ENCODE data around the gene AIG1. TPM values are rescaled to one million over a fixed set of nuclear protein-coding genes. Genes with fewer than 3 reads are reported as not detected.

The AIG1 gene
- total and polyA plus RNA-seq, 2 of the 13 experiments (the other 11 are each of a cell fraction or from before 2014, with no cell fraction given) = 115 to 197 TPM

DNA sequence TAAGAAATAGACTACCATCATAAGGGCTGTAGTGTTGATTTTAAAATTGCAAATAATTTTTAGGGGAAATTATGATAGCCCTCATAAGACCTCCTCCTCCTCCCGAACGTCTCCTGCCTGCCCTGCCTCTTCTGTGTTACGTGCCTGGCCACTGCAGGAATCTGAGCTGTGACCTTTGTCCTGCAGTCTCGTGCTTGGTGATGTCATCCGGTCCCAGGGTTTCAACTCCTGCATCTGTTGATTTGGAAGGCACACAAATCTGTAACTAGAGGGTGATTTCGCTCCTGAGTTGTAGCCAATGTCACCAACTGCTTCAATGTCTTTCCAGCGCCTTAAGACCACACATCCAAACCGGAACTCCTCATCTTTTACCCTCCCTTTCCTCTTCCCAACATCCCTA is 163.2 kb downstream of the AIG1 start (continued):
- TF ChIP-seq, protein P1, sequence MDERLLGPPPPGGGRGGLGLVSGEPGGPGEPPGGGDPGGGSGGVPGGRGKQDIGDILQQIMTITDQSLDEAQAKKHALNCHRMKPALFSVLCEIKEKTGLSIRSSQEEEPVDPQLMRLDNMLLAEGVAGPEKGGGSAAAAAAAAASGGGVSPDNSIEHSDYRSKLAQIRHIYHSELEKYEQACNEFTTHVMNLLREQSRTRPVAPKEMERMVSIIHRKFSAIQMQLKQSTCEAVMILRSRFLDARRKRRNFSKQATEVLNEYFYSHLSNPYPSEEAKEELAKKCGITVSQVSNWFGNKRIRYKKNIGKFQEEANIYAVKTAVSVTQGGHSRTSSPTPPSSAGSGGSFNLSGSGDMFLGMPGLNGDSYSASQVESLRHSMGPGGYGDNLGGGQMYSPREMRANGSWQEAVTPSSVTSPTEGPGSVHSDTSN (CRISPR knock-in tag; IDR thresholded peaks at IDR 0.05) = no peak
- TF ChIP-seq HDAC6 (IDR thresholded peaks at IDR 0.05; ENCODE audit: low read depth, low read length) = no peak
- TF ChIP-seq, protein P2, sequence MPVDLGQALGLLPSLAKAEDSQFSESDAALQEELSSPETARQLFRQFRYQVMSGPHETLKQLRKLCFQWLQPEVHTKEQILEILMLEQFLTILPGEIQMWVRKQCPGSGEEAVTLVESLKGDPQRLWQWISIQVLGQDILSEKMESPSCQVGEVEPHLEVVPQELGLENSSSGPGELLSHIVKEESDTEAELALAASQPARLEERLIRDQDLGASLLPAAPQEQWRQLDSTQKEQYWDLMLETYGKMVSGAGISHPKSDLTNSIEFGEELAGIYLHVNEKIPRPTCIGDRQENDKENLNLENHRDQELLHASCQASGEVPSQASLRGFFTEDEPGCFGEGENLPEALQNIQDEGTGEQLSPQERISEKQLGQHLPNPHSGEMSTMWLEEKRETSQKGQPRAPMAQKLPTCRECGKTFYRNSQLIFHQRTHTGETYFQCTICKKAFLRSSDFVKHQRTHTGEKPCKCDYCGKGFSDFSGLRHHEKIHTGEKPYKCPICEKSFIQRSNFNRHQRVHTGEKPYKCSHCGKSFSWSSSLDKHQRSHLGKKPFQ (CRISPR knock-in tag; IDR thresholded peaks at IDR 0.05; ENCODE audit: insufficient replicate concordance) = no peak
- TF ChIP-seq DMAP1 (CRISPR knock-in tag; IDR thresholded peaks at IDR 0.05) = no peak
- TF ChIP-seq ZNF543 (CRISPR knock-in tag; IDR thresholded peaks at IDR 0.05) = no peak
- TF ChIP-seq, protein P3, sequence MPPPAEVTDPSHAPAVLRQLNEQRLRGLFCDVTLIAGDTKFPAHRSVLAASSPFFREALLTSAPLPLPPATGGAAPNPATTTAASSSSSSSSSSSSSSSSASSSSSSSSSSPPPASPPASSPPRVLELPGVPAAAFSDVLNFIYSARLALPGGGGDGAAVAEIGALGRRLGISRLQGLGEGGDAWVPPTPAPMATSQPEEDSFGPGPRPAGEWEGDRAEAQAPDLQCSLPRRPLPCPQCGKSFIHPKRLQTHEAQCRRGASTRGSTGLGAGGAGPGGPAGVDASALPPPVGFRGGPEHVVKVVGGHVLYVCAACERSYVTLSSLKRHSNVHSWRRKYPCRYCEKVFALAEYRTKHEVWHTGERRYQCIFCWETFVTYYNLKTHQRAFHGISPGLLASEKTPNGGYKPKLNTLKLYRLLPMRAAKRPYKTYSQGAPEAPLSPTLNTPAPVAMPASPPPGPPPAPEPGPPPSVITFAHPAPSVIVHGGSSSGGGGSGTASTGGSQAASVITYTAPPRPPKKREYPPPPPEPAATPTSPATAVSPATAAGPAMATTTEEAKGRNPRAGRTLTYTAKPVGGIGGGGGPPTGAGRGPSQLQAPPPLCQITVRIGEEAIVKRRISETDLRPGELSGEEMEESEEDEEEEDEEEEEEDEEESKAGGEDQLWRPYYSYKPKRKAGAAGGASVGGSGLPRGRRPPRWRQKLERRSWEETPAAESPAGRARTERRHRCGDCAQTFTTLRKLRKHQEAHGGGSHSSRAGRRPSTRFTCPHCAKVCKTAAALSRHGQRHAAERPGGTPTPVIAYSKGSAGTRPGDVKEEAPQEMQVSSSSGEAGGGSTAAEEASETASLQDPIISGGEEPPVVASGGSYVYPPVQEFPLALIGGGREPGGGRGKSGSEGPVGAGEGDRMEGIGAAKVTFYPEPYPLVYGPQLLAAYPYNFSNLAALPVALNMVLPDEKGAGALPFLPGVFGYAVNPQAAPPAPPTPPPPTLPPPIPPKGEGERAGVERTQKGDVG (CRISPR knock-in tag; IDR thresholded peaks at IDR 0.05; ENCODE audit: borderline replicate concordance) = no peak
- no peak for TF ChIP-seq CREBL2 (CRISPR knock-in tag; IDR thresholded peaks at IDR 0.05; ENCODE audit: borderline replicate concordance)
- no peak for TF ChIP-seq ZNF44 (CRISPR knock-in tag; IDR thresholded peaks at IDR 0.05)
- TF ChIP-seq, protein P4, sequence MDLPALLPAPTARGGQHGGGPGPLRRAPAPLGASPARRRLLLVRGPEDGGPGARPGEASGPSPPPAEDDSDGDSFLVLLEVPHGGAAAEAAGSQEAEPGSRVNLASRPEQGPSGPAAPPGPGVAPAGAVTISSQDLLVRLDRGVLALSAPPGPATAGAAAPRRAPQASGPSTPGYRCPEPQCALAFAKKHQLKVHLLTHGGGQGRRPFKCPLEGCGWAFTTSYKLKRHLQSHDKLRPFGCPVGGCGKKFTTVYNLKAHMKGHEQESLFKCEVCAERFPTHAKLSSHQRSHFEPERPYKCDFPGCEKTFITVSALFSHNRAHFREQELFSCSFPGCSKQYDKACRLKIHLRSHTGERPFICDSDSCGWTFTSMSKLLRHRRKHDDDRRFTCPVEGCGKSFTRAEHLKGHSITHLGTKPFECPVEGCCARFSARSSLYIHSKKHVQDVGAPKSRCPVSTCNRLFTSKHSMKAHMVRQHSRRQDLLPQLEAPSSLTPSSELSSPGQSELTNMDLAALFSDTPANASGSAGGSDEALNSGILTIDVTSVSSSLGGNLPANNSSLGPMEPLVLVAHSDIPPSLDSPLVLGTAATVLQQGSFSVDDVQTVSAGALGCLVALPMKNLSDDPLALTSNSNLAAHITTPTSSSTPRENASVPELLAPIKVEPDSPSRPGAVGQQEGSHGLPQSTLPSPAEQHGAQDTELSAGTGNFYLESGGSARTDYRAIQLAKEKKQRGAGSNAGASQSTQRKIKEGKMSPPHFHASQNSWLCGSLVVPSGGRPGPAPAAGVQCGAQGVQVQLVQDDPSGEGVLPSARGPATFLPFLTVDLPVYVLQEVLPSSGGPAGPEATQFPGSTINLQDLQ (CRISPR knock-in tag; IDR thresholded peaks at IDR 0.05) = no peak
- no peak for TF ChIP-seq ZNF235 (CRISPR knock-in tag; IDR thresholded peaks at IDR 0.05; ENCODE audit: borderline replicate concordance)
- TF ChIP-seq JDP2 (CRISPR knock-in tag; IDR thresholded peaks at IDR 0.05; ENCODE audit: borderline replicate concordance) = no peak
- TF ChIP-seq ARNT2 (CRISPR knock-in tag; IDR thresholded peaks at IDR 0.05; ENCODE audit: low read depth) = no peak

All from HepG2 (cell line).